ENCODE data around the gene SLCO4A1. TPM values are rescaled to one million over a fixed set of nuclear protein-coding genes. Genes with fewer than 3 reads are reported as not detected.

The SLCO4A1 gene
- total and polyA plus RNA-seq, 2 of the 4 experiments (the other 2 are of a cell fraction): 0.72 to 1.1 TPM

- H3K27ac ChIP-seq (ENCODE audit: insufficient read depth, low read length): no peak overlapping the region
- H3K56ac ChIP-seq (ENCODE audit: extremely low read depth, insufficient read depth, low read length): no peak overlapping the region
- peaks cover 8% of the 10 kb centered on the region; the same call in 1 of the 2 replicates for H3K9me1 ChIP-seq (ENCODE audit: insufficient read depth, low read length)
- intact Hi-C loops (cut with micrococcal nuclease): no loop called here
- no peak overlapping the region for H2AFZ ChIP-seq (replicated peaks; ENCODE audit: low read length, poor library complexity)
- H3K36me3 ChIP-seq (ENCODE audit: control insufficient read depth, insufficient read depth, low read length): no peaks in the 10 kb centered on the region
- peaks cover 4% of the 10 kb centered on the region; the same call in 1 of the 2 replicates for H3K27me3 ChIP-seq (ENCODE audit: control insufficient read depth, insufficient read depth, low read length)
- no peaks in the 10 kb centered on the region for H3K9me3 ChIP-seq (ENCODE audit: control insufficient read depth, insufficient read depth, low read length)
- no peak overlapping the region for H3K4ac ChIP-seq (ENCODE audit: low read depth, low read length)
- H4K5ac ChIP-seq (ENCODE audit: low read depth, low read length): no peak overlapping the region
- no peak overlapping the region for H2AK5ac ChIP-seq (ENCODE audit: low read depth, low read length)
- H3K9ac ChIP-seq (ENCODE audit: low read depth, low read length): no peak overlapping the region
- ATAC-seq (ENCODE audit: low read depth): no peak
- no peak overlapping the region for H3K23ac ChIP-seq (ENCODE audit: low read depth, low read length)
- H3K4me1 ChIP-seq (ENCODE audit: control insufficient read depth, insufficient read depth, low read length): peaks cover 14% of the 10 kb centered on the region
- no peak overlapping the region for H4K91ac ChIP-seq (ENCODE audit: insufficient read depth, low read depth, low read length)
- CTCF ChIA-PET: interaction anchor here (1.0 kb wide), 1 partner anchor 8 kb away, joined by 3 read pairs; no protein-coding TSS in a partner anchor
- H2AK9ac ChIP-seq (replicated peaks; ENCODE audit: low read depth, low read length, poor library complexity): no peak overlapping the region
- H3K4me3 ChIP-seq (ENCODE audit: insufficient read depth, low read depth, low read length): no peak overlapping the region
- dilution Hi-C loops (cut with HindIII; ENCODE audit: low sequenced_read_pairs, unreplicated experiment): no loop called here
- H2BK20ac ChIP-seq (ENCODE audit: low read depth, low read length): no peak overlapping the region
- H3K18ac ChIP-seq (ENCODE audit: low read depth, low read length): no peak overlapping the region
- H3K14ac ChIP-seq (replicated peaks; ENCODE audit: low read depth, low read length): no peak overlapping the region
- no peak overlapping the region for H2BK5ac ChIP-seq (ENCODE audit: low read depth, low read length, poor library complexity, severe bottlenecking)
- H4K20me1 ChIP-seq (ENCODE audit: insufficient read depth, low read length): no peaks in the 10 kb centered on the region
- POLR2A ChIA-PET (ENCODE audit: unreplicated experiment): no interaction called here
- no peaks in the 10 kb centered on the region for H3K79me1 ChIP-seq (ENCODE audit: low read depth in 1 of 2, low read length in 2 of 2)
- in situ Hi-C loops (cut with MboI; ENCODE audit: low sequenced_read_pairs): no loop called here
- WGBS, 2 experiments (ENCODE audit: extremely low coverage in 2 of 2, insufficient read length in 1 of 2): 93% methylated on average over 11 of the region's 21 CpGs; no CpG with 5 or more reads in 1 of the 2 experiments
- no peak overlapping the region for H3K4me2 ChIP-seq (ENCODE audit: low read depth, low read length)
- TF ChIP-seq FOS (IDR thresholded peaks at IDR 0.05; ENCODE audit: low read depth, low read length) (no peak), USF2 (IDR thresholded peaks at IDR 0.05; ENCODE audit: low read depth, low read length) (no peak)
- DNase-seq: no peak
- H2BK120ac ChIP-seq (ENCODE audit: low read depth, low read length): no peak overlapping the region
- H2BK15ac ChIP-seq (ENCODE audit: low read depth, low read length): no peak overlapping the region
- BruUV-seq (replicated peaks): no TSS peak
- no peak overlapping the region for H4K8ac ChIP-seq (ENCODE audit: low read depth in 2 of 2, low read length in 2 of 2)
Measured at GRCh38 chr20:62625516-62625915, 16.8 kb upstream of the SLCO4A1 start.

Data from IMR-90 (cell line).